DOHH2 (cell line): ENCODE data around the gene GAD1.

Experiments
- H3F3A ChIP-seq: fragments of 200-600 bp; sonication (generic), shearing (Covaris generic); 2 replicates; pipeline ENCODE4 v1.6.0; 2016; ENCODE audit warnings: antibody characterized with exemption, mild to moderate bottlenecking; ENCODE audit not compliant: control insufficient read depth, insufficient read depth
- H3K27ac ChIP-seq: fragments of 200-600 bp; sonication (generic); 2 replicates; pipeline ENCODE4 v1.5.1; 2014; ENCODE audit warnings: low read depth, mild to moderate bottlenecking, low read length, moderate library complexity
- H3K27me3 ChIP-seq: fragments of 200-600 bp; sonication (generic); 2 replicates; pipeline ENCODE4 v1.6.1; 2014; ENCODE audit warnings: mild to moderate bottlenecking, low read length, mixed read lengths; ENCODE audit not compliant: control insufficient read depth
- H3K36me3 ChIP-seq: fragments of 200-600 bp; sonication (generic); 2 replicates; pipeline ENCODE4 v1.6.1; 2014; ENCODE audit warnings: mild to moderate bottlenecking, low read length, moderate library complexity, mixed read lengths; ENCODE audit not compliant: control insufficient read depth
- H3K4me1 ChIP-seq: fragments of 200-600 bp; sonication (generic); 2 replicates; pipeline ENCODE4 v1.6.1; 2014; ENCODE audit warnings: mild to moderate bottlenecking, low read length, mixed read lengths; ENCODE audit not compliant: control insufficient read depth
- H3K4me2 ChIP-seq: fragments of 200-600 bp; sonication (generic); 2 replicates; pipeline ENCODE4 v1.6.0; 2014; ENCODE audit warnings: mild to moderate bottlenecking, low read length, moderate library complexity
- H3K4me3 ChIP-seq: fragments of 200-600 bp; sonication (generic); 2 replicates; pipeline ENCODE4 v1.5.1; 2014; ENCODE audit warnings: mild to moderate bottlenecking, low read length, mixed read lengths
- H3K79me2 ChIP-seq: fragments of 200-600 bp; sonication (generic); 2 replicates; pipeline ENCODE4 v1.6.1; 2014; ENCODE audit warnings: mild to moderate bottlenecking, low read length, mixed read lengths; ENCODE audit not compliant: control insufficient read depth
- H3K9me2 ChIP-seq: fragments of 200-600 bp; sonication (generic); replicated peaks from 2 replicates; pipeline ENCODE4 v1.6.1; 2014; ENCODE audit warnings: mild to moderate bottlenecking, low read length, mixed read lengths; ENCODE audit not compliant: control insufficient read depth
- H3K9me3 ChIP-seq: fragments of 200-600 bp; sonication (generic); 2 replicates; pipeline ENCODE4 v1.6.1; 2014; ENCODE audit warnings: antibody characterized with exemption, low read length, mixed read lengths; ENCODE audit not compliant: control insufficient read depth, insufficient read depth
- H4K20me1 ChIP-seq: fragments of 200-600 bp; sonication (generic); 2 replicates; pipeline ENCODE4 v1.6.0; 2014; ENCODE audit warnings: low read depth, mild to moderate bottlenecking, antibody characterized with exemption, low read length, moderate library complexity; ENCODE audit not compliant: control insufficient read depth, insufficient read depth
- CTCF ChIP-seq: fragments of 200-600 bp; sonication (generic); IDR thresholded peaks from one replicate; pipeline ENCODE4 v1.5.1; 2014; ENCODE audit warnings: antibody characterized with exemption, mild to moderate bottlenecking, low read depth, low read length; ENCODE audit not compliant: poor library complexity, severe bottlenecking
- EZH2phosphoT487 ChIP-seq: fragments of 200-600 bp; sonication (generic); IDR thresholded peaks from 2 replicates; pipeline ENCODE4 v1.6.1; 2017; ENCODE audit warnings: borderline replicate concordance, mild to moderate bottlenecking, antibody characterized with exemption, low read length, moderate library complexity, mixed read lengths

Gene GAD1

DNA sequence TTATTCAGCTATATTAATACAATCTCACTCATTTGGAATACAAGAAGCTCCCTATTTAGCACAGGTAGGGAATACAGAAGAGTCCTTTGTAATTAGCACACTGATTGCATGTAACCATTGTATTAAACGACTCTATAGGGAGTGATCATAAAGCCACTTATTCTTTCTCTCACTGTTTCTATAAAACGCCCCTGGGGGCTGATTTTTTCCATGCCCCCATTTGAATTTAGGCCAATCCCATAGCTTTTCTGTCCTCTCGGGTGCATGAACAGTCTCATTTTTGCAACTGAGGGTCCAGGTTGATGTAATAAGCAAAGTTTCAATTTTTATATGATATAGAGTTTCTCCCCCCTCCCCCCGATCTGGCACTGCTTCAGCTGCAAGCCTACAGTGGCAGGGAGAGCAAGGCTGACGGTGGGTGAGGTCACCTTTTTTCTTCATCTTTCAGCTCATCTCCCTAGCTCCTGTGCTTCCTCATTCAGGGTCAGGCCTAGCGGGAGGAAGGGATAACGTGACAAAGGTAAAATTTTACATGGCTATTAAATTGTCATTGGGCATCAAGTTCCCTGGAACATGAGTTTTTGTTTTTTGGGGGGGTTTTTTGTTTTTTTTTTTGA, 45.7 kb downstream of the GAD1 start:
- no peaks in the 10 kb centered on the region for H3K4me1 ChIP-seq
- no peaks in the 10 kb centered on the region for H3K9me2 ChIP-seq
- no peak overlapping the region for H3K4me2 ChIP-seq
- no peak overlapping the region for H3K4me3 ChIP-seq
- H3K27ac ChIP-seq, result no peak overlapping the region
- H3K9me3 ChIP-seq, result no peaks in the 10 kb centered on the region
- no peaks in the 10 kb centered on the region for H3K79me2 ChIP-seq
- no peaks in the 10 kb centered on the region for H3K27me3 ChIP-seq
- no peaks in the 10 kb centered on the region for H4K20me1 ChIP-seq
- no peaks in the 10 kb centered on the region for H3F3A ChIP-seq
- no peak for TF ChIP-seq CTCF
- no peaks in the 10 kb centered on the region for H3K36me3 ChIP-seq

GRCh38 chr2:170863087-170863486, 46.4 kb downstream of the GAD1 start:
- Histone ChIP-seq H3F3A (no peaks in the 10 kb centered on the region), H3K27me3 (no peaks in the 10 kb centered on the region), H3K4me1 (no peaks in the 10 kb centered on the region), H3K9me2 (no peaks in the 10 kb centered on the region), H3K9me3 (no peaks in the 10 kb centered on the region), H3K4me3 (no peak overlapping the region), H3K36me3 (no peaks in the 10 kb centered on the region), H3K27ac (no peak overlapping the region), H3K4me2 (no peak overlapping the region), H3K79me2 (no peaks in the 10 kb centered on the region), H4K20me1 (no peaks in the 10 kb centered on the region)
- no peak for TF ChIP-seq CTCF
- TF ChIP-seq EZH2phosphoT487, result no peak

- H3K9me3 ChIP-seq, result no peaks in the 10 kb centered on the region
- H3K79me2 ChIP-seq, result no peaks in the 10 kb centered on the region
- H3K27ac ChIP-seq, result no peak overlapping the region
- H3K4me2 ChIP-seq, result no peak overlapping the region
- no peaks in the 10 kb centered on the region for H3K36me3 ChIP-seq
- H3F3A ChIP-seq, result no peaks in the 10 kb centered on the region
- H3K9me2 ChIP-seq, result no peaks in the 10 kb centered on the region
- no peaks in the 10 kb centered on the region for H4K20me1 ChIP-seq
- TF ChIP-seq CTCF, result no peak
- no peak for TF ChIP-seq EZH2phosphoT487
- H3K27me3 ChIP-seq, result no peaks in the 10 kb centered on the region
- H3K4me1 ChIP-seq, result peaks cover 11% of the 10 kb centered on the region
- no peak overlapping the region for H3K4me3 ChIP-seq
Observed at GRCh38 chr2:170869036-170869435, 52.3 kb downstream of the GAD1 start.

- H3K9me2 ChIP-seq, result no peaks in the 10 kb centered on the region
- H3K4me2 ChIP-seq, result no peak overlapping the region
- no peak overlapping the region for H3K4me3 ChIP-seq
Observed at GRCh38 chr2:170869461-170869860, 52.8 kb downstream of the GAD1 start.

More at GRCh38 chr2:170869461-170869860, 52.8 kb downstream of the GAD1 start:
- Histone ChIP-seq H3F3A (no peaks in the 10 kb centered on the region), H3K27me3 (no peaks in the 10 kb centered on the region), H3K9me3 (no peaks in the 10 kb centered on the region), H3K79me2 (no peaks in the 10 kb centered on the region), H3K4me1 (peaks cover 11% of the 10 kb centered on the region), H3K36me3 (no peaks in the 10 kb centered on the region), H3K27ac (no peak overlapping the region), H4K20me1 (no peaks in the 10 kb centered on the region)
- TF ChIP-seq EZH2phosphoT487 (no peak), CTCF (no peak)
